HEK293T (cell line): Measurements from ENCODE around the gene GRIK4.

ENCODE experiments used
- CTCF ChIA-PET: fragments of 350-600 bp; formaldehyde crosslinking; extraction: SDS; loops from one replicate; lab custom pipeline; 2021; ENCODE audit warnings: antibody characterized with exemption, inconsistent platforms; lab: Yijun Ruan, JAX
- POLR2A ChIA-PET: fragments of 350-600 bp; formaldehyde crosslinking; extraction: SDS; loops from one replicate; lab custom pipeline; 2020; ENCODE audit warnings: antibody characterized with exemption, inconsistent platforms; lab: Yijun Ruan, JAX
- DNase-seq: peaks from one replicate; pipeline ENCODE4 v3.0.0; 2012; ENCODE audit warnings: mixed read lengths; ENCODE audit errors: extremely low spot score
- ARNT ChIP-seq: fragments of 450-650 bp; IDR thresholded peaks from 2 replicates; pipeline ENCODE4 v1.6.1; 2017; ENCODE audit warnings: mild to moderate bottlenecking
- BHLHE40 ChIP-seq: fragments of 450-650 bp; IDR thresholded peaks from 2 replicates; pipeline ENCODE4 v1.6.1; 2016; ENCODE audit warnings: mild to moderate bottlenecking, moderate library complexity, borderline replicate concordance
- CTBP1 ChIP-seq: fragments of 450-650 bp; IDR thresholded peaks from 2 replicates; pipeline ENCODE4 v1.6.1; 2016; ENCODE audit warnings: borderline replicate concordance
- ELF4 ChIP-seq: fragments of 450-650 bp; IDR thresholded peaks from 2 replicates; pipeline ENCODE4 v1.6.1; 2017; ENCODE audit warnings: antibody characterized with exemption
- FOXA1 ChIP-seq: fragments of 450-650 bp; IDR thresholded peaks from 2 replicates; pipeline ENCODE4 v1.6.1; 2016; ENCODE audit warnings: mild to moderate bottlenecking
- FOXK2 ChIP-seq: fragments of 450-650 bp; IDR thresholded peaks from 2 replicates; pipeline ENCODE4 v1.6.1; 2016; ENCODE audit warnings: mild to moderate bottlenecking
- FOXM1 ChIP-seq: fragments of 450-650 bp; IDR thresholded peaks from 2 replicates; pipeline ENCODE4 v1.6.1; 2017; ENCODE audit warnings: mild to moderate bottlenecking, borderline replicate concordance
- HDGF ChIP-seq: fragments of 450-650 bp; IDR thresholded peaks from 2 replicates; pipeline ENCODE4 v1.6.1; 2017; ENCODE audit warnings: antibody characterized with exemption, borderline replicate concordance
- L3MBTL2 ChIP-seq: fragments of 450-650 bp; conservative IDR thresholded peaks from 2 replicates; pipeline ENCODE4 v1.6.1; 2016; ENCODE audit warnings: mild to moderate bottlenecking
- LEF1 ChIP-seq: fragments of 450-650 bp; IDR thresholded peaks from 2 replicates; pipeline ENCODE4 v1.6.1; 2017; ENCODE audit warnings: mild to moderate bottlenecking, borderline replicate concordance
- NFRKB ChIP-seq: fragments of 450-650 bp; IDR thresholded peaks from 2 replicates; pipeline ENCODE4 v1.6.1; 2016; ENCODE audit warnings: mild to moderate bottlenecking, moderate library complexity
- SP1 ChIP-seq: fragments of 450-650 bp; IDR thresholded peaks from 2 replicates; pipeline ENCODE4 v1.6.1; 2017
- SUZ12 ChIP-seq: fragments of 450-650 bp; IDR thresholded peaks from 2 replicates; pipeline ENCODE4 v1.6.1; 2016; ENCODE audit warnings: mild to moderate bottlenecking
- TARDBP ChIP-seq: fragments of 450-650 bp; IDR thresholded peaks from 2 replicates; pipeline ENCODE4 v1.6.1; 2016
- ZNF384 ChIP-seq: fragments of 450-650 bp; IDR thresholded peaks from 2 replicates; pipeline ENCODE4 v1.6.1; 2016
- TF ChIP-seq, protein P1 (sequence below): fragments of 450-650 bp; IDR thresholded peaks from 2 replicates; pipeline ENCODE4 v1.6.1; 2016

The GRIK4 gene

DNA sequence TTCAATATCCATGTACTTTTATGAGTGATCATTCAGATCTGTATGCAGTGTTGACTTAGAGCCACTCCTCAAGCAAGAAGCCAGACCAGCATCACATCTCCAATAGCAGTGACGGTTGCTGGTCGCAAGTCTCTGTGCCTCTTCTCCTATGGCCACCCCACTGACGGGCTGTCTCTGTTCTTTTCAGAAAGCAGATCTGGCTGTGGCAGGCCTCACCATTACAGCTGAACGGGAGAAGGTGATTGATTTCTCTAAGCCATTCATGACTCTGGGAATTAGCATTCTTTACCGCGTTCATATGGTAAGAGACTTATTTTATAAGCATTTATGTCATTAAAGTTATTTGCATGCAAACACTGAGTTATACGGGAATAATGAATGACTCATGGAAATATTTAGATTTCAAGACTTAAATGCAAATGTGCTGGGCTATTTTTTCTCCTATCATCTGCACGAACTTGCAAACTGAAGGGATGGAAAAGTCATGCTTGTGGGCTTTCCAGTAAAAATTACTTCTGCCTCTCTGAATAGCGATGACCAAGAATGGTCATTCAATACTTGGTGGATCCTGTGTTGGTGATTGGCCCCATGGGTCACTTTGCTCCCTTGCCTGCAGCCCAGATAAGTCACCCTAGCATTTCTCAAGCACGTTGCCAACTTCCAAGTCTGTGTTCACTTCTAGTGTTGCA is 428.8 kb downstream of the GRIK4 start:
- POLR2A ChIA-PET = no interaction called here
- no peak for DNase-seq
- TF ChIP-seq FOXA1 (no peak), FOXK2 (no peak), L3MBTL2 (no peak), ELF4 (no peak), ARNT (no peak), HDGF (no peak), CTBP1 (no peak), ZNF384 (no peak), NFRKB (no peak), BHLHE40 (no peak), TARDBP (no peak), SUZ12 (no peak), FOXM1 (no peak), LEF1 (no peak), SP1 (no peak)
- TF ChIP-seq, protein P1, sequence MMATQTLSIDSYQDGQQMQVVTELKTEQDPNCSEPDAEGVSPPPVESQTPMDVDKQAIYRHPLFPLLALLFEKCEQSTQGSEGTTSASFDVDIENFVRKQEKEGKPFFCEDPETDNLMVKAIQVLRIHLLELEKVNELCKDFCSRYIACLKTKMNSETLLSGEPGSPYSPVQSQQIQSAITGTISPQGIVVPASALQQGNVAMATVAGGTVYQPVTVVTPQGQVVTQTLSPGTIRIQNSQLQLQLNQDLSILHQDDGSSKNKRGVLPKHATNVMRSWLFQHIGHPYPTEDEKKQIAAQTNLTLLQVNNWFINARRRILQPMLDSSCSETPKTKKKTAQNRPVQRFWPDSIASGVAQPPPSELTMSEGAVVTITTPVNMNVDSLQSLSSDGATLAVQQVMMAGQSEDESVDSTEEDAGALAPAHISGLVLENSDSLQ = no peak
- CTCF ChIA-PET = no interaction called here

DNA sequence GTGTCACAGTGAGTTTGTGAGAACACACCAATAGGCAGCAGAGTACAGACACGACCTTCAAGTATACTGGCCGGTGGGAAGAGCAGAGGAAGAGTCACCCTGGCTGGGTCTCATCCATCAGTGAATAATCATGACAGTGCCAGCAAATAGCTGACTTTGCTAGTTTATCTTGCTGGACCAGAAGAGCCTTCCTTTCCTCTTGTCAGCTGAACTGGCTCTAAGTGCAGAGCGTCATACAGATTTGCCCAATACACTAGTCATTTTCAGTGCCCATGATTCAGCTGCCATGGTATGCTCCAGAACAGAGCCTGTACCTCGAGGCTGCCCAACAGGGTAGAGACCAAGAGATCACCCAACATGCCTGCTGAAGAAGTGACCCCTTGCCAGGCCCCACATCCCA is 429.5 kb downstream of the GRIK4 start:
- TF ChIP-seq TARDBP (no peak), FOXK2 (no peak)
- ChIA-PET CTCF (no interaction called here), POLR2A (no interaction called here)
- DNase-seq = no peak

DNA sequence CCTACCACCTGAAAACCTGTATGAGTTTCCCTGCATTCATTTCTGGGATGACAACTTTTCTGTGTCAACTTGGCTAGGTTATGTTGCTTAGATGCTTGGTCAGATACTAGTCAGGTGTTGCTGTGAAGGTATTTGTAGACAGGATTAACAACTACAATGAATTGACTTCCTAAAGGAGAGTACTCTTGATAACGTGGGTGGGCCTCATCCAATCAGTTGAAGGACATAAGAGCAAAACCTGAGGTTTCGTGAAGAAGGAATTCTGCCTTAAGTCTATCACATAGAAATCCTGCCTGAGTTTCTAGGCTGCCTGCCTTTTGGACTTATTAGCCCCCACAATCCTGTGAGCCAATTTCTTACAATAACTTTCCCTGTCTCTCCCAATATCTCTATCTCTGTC is 431.2 kb downstream of the GRIK4 start:
- DNase-seq = no peak
- ChIA-PET POLR2A (no interaction called here), CTCF (no interaction called here)
- TF ChIP-seq SP1 (no peak), TARDBP (no peak), L3MBTL2 (no peak), SUZ12 (no peak), FOXK2 (no peak), FOXA1 (no peak), BHLHE40 (no peak), HDGF (no peak), ELF4 (no peak), ARNT (no peak), FOXM1 (no peak)
- TF ChIP-seq, protein P1 = no peak

DNA sequence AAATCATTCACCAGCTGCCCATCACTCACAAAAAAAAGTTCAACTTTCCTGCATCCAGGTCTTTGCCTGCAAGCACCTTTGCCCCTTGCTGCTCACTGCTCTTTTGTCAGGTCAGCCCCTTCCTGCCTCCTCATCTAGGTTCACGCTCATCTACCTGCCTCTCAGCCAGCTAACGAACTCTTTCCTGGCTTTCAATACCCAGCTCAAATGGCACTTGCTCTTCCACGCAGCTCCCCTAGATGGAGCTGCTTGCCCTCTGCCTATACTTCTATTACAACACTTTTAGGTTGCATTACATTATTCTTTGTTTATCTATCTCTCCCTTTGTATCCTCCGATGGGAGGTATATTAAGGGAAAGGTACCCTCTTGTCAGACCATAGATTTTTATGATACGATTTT is 433.5 kb downstream of the GRIK4 start:
- no peak for DNase-seq
- ChIA-PET POLR2A (no interaction called here), CTCF (no interaction called here)
- TF ChIP-seq HDGF (no peak), ZNF384 (no peak), ELF4 (no peak), FOXM1 (no peak), TARDBP (no peak), SUZ12 (no peak), ARNT (no peak), SP1 (no peak), BHLHE40 (no peak), L3MBTL2 (no peak), FOXK2 (no peak), NFRKB (no peak), LEF1 (no peak), CTBP1 (no peak)
- TF ChIP-seq, protein P1 = no peak

DNA sequence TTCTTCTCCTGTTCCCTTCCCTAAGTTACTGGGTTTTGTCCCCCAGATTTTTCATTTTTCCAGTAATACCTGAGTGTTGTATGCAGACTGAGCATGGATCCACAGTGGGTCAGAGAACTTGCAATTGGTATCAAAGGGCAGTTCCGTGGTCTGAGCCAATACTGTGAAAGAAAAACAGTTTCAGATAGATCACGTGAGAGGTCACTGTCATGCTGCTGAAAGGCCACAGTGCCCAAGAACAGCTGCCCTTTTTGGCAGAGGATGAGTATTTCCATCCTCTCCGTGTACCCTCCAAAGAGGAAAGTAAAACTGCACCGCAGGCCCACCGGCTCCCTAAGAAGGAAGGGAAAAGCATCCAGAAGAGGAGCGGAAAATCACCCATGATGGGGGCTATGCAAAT is 439.3 kb downstream of the GRIK4 start:
- CTCF ChIA-PET = interaction anchor here (0.5 to 0.6 kb wide), 2 partner anchors 255 to 310 kb away, joined by 3 to 5 read pairs; no protein-coding TSS in a partner anchor
- no peak for TF ChIP-seq SUZ12
- no peak for TF ChIP-seq BHLHE40
- TF ChIP-seq LEF1 = no peak
- TF ChIP-seq SP1 = no peak
- no peak for TF ChIP-seq NFRKB
- no peak for TF ChIP-seq ARNT
- no peak for TF ChIP-seq L3MBTL2
- TF ChIP-seq ELF4 = no peak
- TF ChIP-seq FOXK2 = no peak
- TF ChIP-seq HDGF = no peak
- TF ChIP-seq, protein P1 = no peak
- no peak for TF ChIP-seq CTBP1
- TF ChIP-seq FOXA1 = no peak
- no peak for TF ChIP-seq TARDBP
- TF ChIP-seq FOXM1 = no peak
- TF ChIP-seq ZNF384 = no peak
- DNase-seq = no peak
- POLR2A ChIA-PET = no interaction called here
